GM12878 (cell line): Measurements from ENCODE around the gene POFUT2. TPM values are rescaled to one million over a fixed set of nuclear protein-coding genes. Genes with fewer than 3 reads are reported as not detected.

Experiments
- ATAC-seq: fragments of 200-7000 bp; cut with Tn5 transposase; 3 replicates; pipeline ENCODE4 v1.9.1; 2020; ENCODE audit warnings: mild to moderate bottlenecking, moderate library complexity
- BruUV-seq: library from RNA; stranded (reverse); fragments of 400-500 nt; replicated peaks from 2 replicates; lab custom pipeline; 2021; lab: Mats Ljungman, UMichigan
- CTCF ChIA-PET: fragments of 300-600 bp; sonication (Branson Sonifier 250); formaldehyde crosslinking; extraction: SDS; loops from one replicate; lab custom pipeline; 2021; ENCODE audit warnings: inconsistent platforms; lab: Yijun Ruan, JAX
- POLR2A ChIA-PET: fragments of 350-600 bp; formaldehyde crosslinking; extraction: SDS; loops from one replicate; lab custom pipeline; 2021; ENCODE audit warnings: inconsistent platforms; lab: Charles Lee
- RAD21 ChIA-PET: fragments of 300-600 bp; sonication (Branson Sonifier 250); formaldehyde crosslinking; loops from one replicate; lab custom pipeline; 2023; ENCODE audit warnings: antibody characterized with exemption; ENCODE audit not compliant: unreplicated experiment; lab: Charles Lee
- SMC1A ChIA-PET: fragments of 300-600 bp; sonication (Branson Sonifier 250); formaldehyde crosslinking; loops from one replicate; lab custom pipeline; 2023; ENCODE audit not compliant: unreplicated experiment, uncharacterized antibody; lab: Charles Lee
- DNase-seq: peaks from one replicate; pipeline ENCODE4 v3.0.0-alpha.2; 2011; ENCODE audit warnings: low read depth, low spot score
- FAIRE-seq: peaks from 3 replicates; lab custom pipeline; 2011; peaks lifted over from hg19 to GRCh38; lab: Jason Lieb, UNC
- H2AFZ ChIP-seq: 2 replicates; pipeline ENCODE4 v1.6.0; 2011; ENCODE audit warnings: low read depth, low read length, control low read depth; ENCODE audit not compliant: control insufficient read depth
- H3K27ac ChIP-seq: 2 replicates; pipeline ENCODE4 v1.5.1; 2011; ENCODE audit warnings: control low read depth; ENCODE audit not compliant: control insufficient read depth, insufficient read depth
- H3K27me3 ChIP-seq, 2 experiments: replicated peaks in 1 of 2; 2 replicates each; pipeline versions ENCODE4 v1.6.0 to v1.6.1; 2011; ENCODE audit warnings: low read length in 1 of 2; ENCODE audit not compliant: control insufficient read depth in 2 of 2, insufficient read depth in 2 of 2
- H3K36me3 ChIP-seq, 2 experiments: 2 replicates each; pipeline ENCODE4 v1.5.1; 2011; ENCODE audit warnings: low read length in 1 of 2; ENCODE audit not compliant: control insufficient read depth in 2 of 2, insufficient read depth in 2 of 2
- H3K4me1 ChIP-seq: 2 replicates; pipeline ENCODE4 v1.6.1; 2011; ENCODE audit warnings: mild to moderate bottlenecking, low read length, moderate library complexity, mixed read lengths; ENCODE audit not compliant: control insufficient read depth, insufficient read depth
- H3K4me2 ChIP-seq: 2 replicates; pipeline ENCODE4 v1.6.0; 2011; ENCODE audit warnings: control low read depth; ENCODE audit not compliant: control insufficient read depth, insufficient read depth
- H3K4me3 ChIP-seq: fragments of 200-600 bp; sonication (generic); 2 replicates; pipeline ENCODE4 v1.5.1; 2016
- H3K79me2 ChIP-seq: 2 replicates; pipeline ENCODE4 v1.6.0; 2011; ENCODE audit warnings: low read length; ENCODE audit not compliant: control insufficient read depth, insufficient read depth
- H3K9ac ChIP-seq: 2 replicates; pipeline ENCODE4 v1.8.0; 2011; ENCODE audit warnings: low read length, control low read depth, mixed read lengths; ENCODE audit not compliant: control insufficient read depth, insufficient read depth
- H3K9me3 ChIP-seq: replicated peaks from 3 replicates; pipeline ENCODE4 v1.5.1; 2011; ENCODE audit warnings: mild to moderate bottlenecking, low read length; ENCODE audit not compliant: control insufficient read depth, insufficient read depth
- H4K20me1 ChIP-seq: 2 replicates; pipeline ENCODE4 v1.6.0; 2011; ENCODE audit not compliant: control insufficient read depth, insufficient read depth
- BHLHE40 ChIP-seq, 2 experiments: fragments of 450-650 bp in 1 of 2; IDR thresholded peaks; 2 replicates each; pipeline ENCODE4 v1.6.1; 2011 to 2017; ENCODE audit warnings: low read depth in 2 of 2, borderline replicate concordance in 1 of 2, improper control_type of control experiment in 1 of 2, low read length in 1 of 2, mild to moderate bottlenecking in 1 of 2
- CBFB ChIP-seq: IDR thresholded peaks from 2 replicates; pipeline ENCODE4 v1.6.1; 2016; ENCODE audit warnings: antibody characterized with exemption, low read depth
- CHD2 ChIP-seq: IDR thresholded peaks from 2 replicates; pipeline ENCODE4 v1.6.1; 2011; ENCODE audit warnings: low read depth, low read length, improper control_type of control experiment, borderline replicate concordance
- ETV6 ChIP-seq, 2 experiments: fragments of 450-650 bp in 1 of 2; IDR thresholded peaks in 1 of 2; conservative IDR thresholded peaks in 1 of 2; 2 replicates each; pipeline ENCODE4 v1.6.1; 2014; ENCODE audit warnings: antibody characterized with exemption in 1 of 2, borderline replicate concordance in 1 of 2, low read depth in 1 of 2, mild to moderate bottlenecking in 1 of 2, moderate library complexity in 1 of 2
- GABPA ChIP-seq: IDR thresholded peaks from 2 replicates; pipeline ENCODE4 v1.6.1; 2014; ENCODE audit warnings: antibody characterized with exemption, low read depth, mild to moderate bottlenecking, inconsistent platforms
- IKZF2 ChIP-seq, 2 experiments: fragments of 450-650 bp; IDR thresholded peaks; 2 replicates each; pipeline ENCODE4 v1.6.1; 2017; ENCODE audit warnings: mild to moderate bottlenecking in 2 of 2, moderate library complexity in 2 of 2
- MTA3 ChIP-seq: IDR thresholded peaks from 2 replicates; pipeline ENCODE4 v1.6.1; 2012; ENCODE audit warnings: low read length, inconsistent platforms, borderline replicate concordance
- NFIC ChIP-seq: IDR thresholded peaks from 2 replicates; pipeline ENCODE4 v1.6.1; 2012; ENCODE audit warnings: low read depth, mild to moderate bottlenecking, inconsistent platforms, low read length, moderate library complexity
- RCOR1 ChIP-seq: conservative IDR thresholded peaks from 2 replicates; pipeline ENCODE4 v1.6.1; 2012; ENCODE audit warnings: low read depth, low read length, improper control_type of control experiment
- SIX5 ChIP-seq: IDR thresholded peaks from 2 replicates; pipeline ENCODE4 v1.6.1; 2011; ENCODE audit warnings: mild to moderate bottlenecking, low read depth, low read length, moderate library complexity; ENCODE audit not compliant: severe bottlenecking
- SRF ChIP-seq, 2 experiments: IDR thresholded peaks; 2 replicates each; pipeline ENCODE4 v1.6.1; 2011; ENCODE audit warnings: low read depth in 2 of 2, low read length in 2 of 2, mild to moderate bottlenecking in 1 of 2, moderate library complexity in 1 of 2
- YBX1 ChIP-seq: fragments of 450-650 bp; IDR thresholded peaks from 2 replicates; pipeline ENCODE4 v1.6.1; 2016; ENCODE audit warnings: antibody characterized with exemption
- ZSCAN29 ChIP-seq: fragments of 450-650 bp; IDR thresholded peaks from 2 replicates; pipeline ENCODE4 v1.6.1; 2017; ENCODE audit warnings: mild to moderate bottlenecking, moderate library complexity
- WGBS: methylation state at CpG from one replicate; pipeline ENCODE4 v1.1.6; 2016; ENCODE audit warnings: low lambda C conversion rate; ENCODE audit not compliant: insufficient replicate concordance, insufficient coverage; ENCODE audit errors: missing lambda C conversion rate; 5-methylcytosine and 5-hydroxymethylcytosine counted together
- in situ Hi-C: fragments of 300-500 bp; cut with MboI; formaldehyde crosslinking; loops from 9 replicates; pipeline ENCODE4 v1.14.3; 2018; ENCODE audit warnings: mixed read lengths
- intact Hi-C: fragments of 100-400 bp; cut with micrococcal nuclease; formaldehyde crosslinking; loops from one replicate; pipeline ENCODE4 v1.14.2; 2022; ENCODE audit not compliant: unreplicated experiment
- polyA plus RNA-seq, 11 experiments: library from polyadenylated mRNA; depleted of rRNA in 4 of 11; unstranded in 6 of 11; stranded (reverse) in 5 of 11; fragments of >200 nt; fragmentation: Nextera tagmentation in 4 of 11; fragmentation: Illumina TruSeq in 1 of 11; extraction: Ambion mirVana in 4 of 11; extraction: Trizol in 1 of 11; gene quantifications; 1 replicate in 1 of 11; 2 replicates in 10 of 11; pipeline versions ENCODE4 v1.2.1 to v1.2.3, GENCODE V29; 2011 to 2016; ENCODE audit warnings: inconsistent platforms in 2 of 11, missing spikeins in 2 of 11, low read depth in 1 of 11
- total RNA-seq, 4 experiments: library from RNA; depleted of rRNA in 3 of 4; stranded (reverse); fragments of >200 nt in 3 of 4; fragmentation: Illumina TruSeq in 1 of 4; extraction: Trizol in 1 of 4; gene quantifications; 2 replicates each; pipeline versions ENCODE4 v1.2.1 to v1.2.3, GENCODE V29; 2013 to 2021
- TF ChIP-seq, protein P1 (sequence below): fragments of 450-650 bp; formaldehyde crosslinking; IDR thresholded peaks from 2 replicates; pipeline ENCODE4 v1.4.0; 2022; ENCODE audit warnings: mild to moderate bottlenecking, moderate library complexity
- TF ChIP-seq, protein P2 (sequence below): fragments of 450-650 bp; IDR thresholded peaks from 2 replicates; pipeline ENCODE4 v1.6.1; 2018; ENCODE audit warnings: mild to moderate bottlenecking, low read depth, moderate library complexity; ENCODE audit not compliant: partially characterized antibody
- TF ChIP-seq, protein P3 (sequence below), 3 experiments: IDR thresholded peaks in 2 of 3; conservative IDR thresholded peaks in 1 of 3; 2 replicates each; pipeline ENCODE4 v1.5.1; 2011; ENCODE audit warnings: low read depth in 3 of 3, low read length in 3 of 3, mild to moderate bottlenecking in 3 of 3, control low read depth in 2 of 3, moderate library complexity in 2 of 3, inconsistent platforms in 1 of 3, mixed read lengths in 1 of 3; ENCODE audit not compliant: control insufficient read depth in 2 of 3, insufficient read depth in 1 of 3; ENCODE audit errors: extremely low read depth in 1 of 3

Gene POFUT2
- total and polyA plus RNA-seq, 10 of the 15 experiments (the other 5 are each of a cell fraction or from before 2014, with no cell fraction given): 1.2 to 15.1 (median 6.8) TPM

GRCh38 chr21:45313015-45313414 lies 25.3 kb upstream of the POFUT2 start:
- no peak overlapping the region for H3K27ac ChIP-seq
- WGBS: 65% methylated on average over 14 of the region's 14 CpGs
- POLR2A ChIA-PET: no interaction called here
- H3K9me3 ChIP-seq: no peaks in the 10 kb centered on the region
- ATAC-seq (no peak), FAIRE-seq (no peak), DNase-seq (no peak)
- H3K4me1 ChIP-seq: no peaks in the 10 kb centered on the region
- in situ Hi-C loops (no loop called here), intact Hi-C loops (no loop called here)
- SMC1A ChIA-PET: no interaction called here
- no peak overlapping the region for H3K4me3 ChIP-seq
- CTCF ChIA-PET: no interaction called here
- H2AFZ ChIP-seq: no peak overlapping the region
- H3K27me3 ChIP-seq: peaks cover 0 to 1% of the 10 kb centered on the region in 2 experiments; a peak in 1 of 4 replicates
- BruUV-seq: no TSS peak
- H3K79me2 ChIP-seq: no peaks in the 10 kb centered on the region
- H3K9ac ChIP-seq: no peak overlapping the region
- H4K20me1 ChIP-seq: no peaks in the 10 kb centered on the region
- H3K36me3 ChIP-seq: no peaks in the 10 kb centered on the region
- H3K4me2 ChIP-seq: no peak overlapping the region
- RAD21 ChIA-PET: no interaction called here
- TF ChIP-seq RCOR1 (no peak), ETV6 (conservative IDR thresholded peaks at IDR 0.05 in 1 of 2, IDR thresholded peaks at IDR 0.05 in 1 of 2; ENCODE audit: borderline replicate concordance in 1 of 2, low read depth in 1 of 2) (no peak), ZSCAN29 (no peak), IKZF2 (IDR thresholded peaks at IDR 0.05) (no peak), CBFB (no peak), SIX5 (no peak), CHD2 (no peak), BHLHE40 (IDR thresholded peaks at IDR 0.05; ENCODE audit: borderline replicate concordance in 1 of 2, low read depth in 2 of 2, low read length in 1 of 2) (no peak), NFIC (no peak), YBX1 (no peak), GABPA (no peak), SRF (IDR thresholded peaks at IDR 0.05; ENCODE audit: low read depth in 2 of 2, low read length in 2 of 2) (no peak), MTA3 (no peak)
- TF ChIP-seq, protein P1, sequence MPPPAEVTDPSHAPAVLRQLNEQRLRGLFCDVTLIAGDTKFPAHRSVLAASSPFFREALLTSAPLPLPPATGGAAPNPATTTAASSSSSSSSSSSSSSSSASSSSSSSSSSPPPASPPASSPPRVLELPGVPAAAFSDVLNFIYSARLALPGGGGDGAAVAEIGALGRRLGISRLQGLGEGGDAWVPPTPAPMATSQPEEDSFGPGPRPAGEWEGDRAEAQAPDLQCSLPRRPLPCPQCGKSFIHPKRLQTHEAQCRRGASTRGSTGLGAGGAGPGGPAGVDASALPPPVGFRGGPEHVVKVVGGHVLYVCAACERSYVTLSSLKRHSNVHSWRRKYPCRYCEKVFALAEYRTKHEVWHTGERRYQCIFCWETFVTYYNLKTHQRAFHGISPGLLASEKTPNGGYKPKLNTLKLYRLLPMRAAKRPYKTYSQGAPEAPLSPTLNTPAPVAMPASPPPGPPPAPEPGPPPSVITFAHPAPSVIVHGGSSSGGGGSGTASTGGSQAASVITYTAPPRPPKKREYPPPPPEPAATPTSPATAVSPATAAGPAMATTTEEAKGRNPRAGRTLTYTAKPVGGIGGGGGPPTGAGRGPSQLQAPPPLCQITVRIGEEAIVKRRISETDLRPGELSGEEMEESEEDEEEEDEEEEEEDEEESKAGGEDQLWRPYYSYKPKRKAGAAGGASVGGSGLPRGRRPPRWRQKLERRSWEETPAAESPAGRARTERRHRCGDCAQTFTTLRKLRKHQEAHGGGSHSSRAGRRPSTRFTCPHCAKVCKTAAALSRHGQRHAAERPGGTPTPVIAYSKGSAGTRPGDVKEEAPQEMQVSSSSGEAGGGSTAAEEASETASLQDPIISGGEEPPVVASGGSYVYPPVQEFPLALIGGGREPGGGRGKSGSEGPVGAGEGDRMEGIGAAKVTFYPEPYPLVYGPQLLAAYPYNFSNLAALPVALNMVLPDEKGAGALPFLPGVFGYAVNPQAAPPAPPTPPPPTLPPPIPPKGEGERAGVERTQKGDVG: no peak
- TF ChIP-seq, protein P2, sequence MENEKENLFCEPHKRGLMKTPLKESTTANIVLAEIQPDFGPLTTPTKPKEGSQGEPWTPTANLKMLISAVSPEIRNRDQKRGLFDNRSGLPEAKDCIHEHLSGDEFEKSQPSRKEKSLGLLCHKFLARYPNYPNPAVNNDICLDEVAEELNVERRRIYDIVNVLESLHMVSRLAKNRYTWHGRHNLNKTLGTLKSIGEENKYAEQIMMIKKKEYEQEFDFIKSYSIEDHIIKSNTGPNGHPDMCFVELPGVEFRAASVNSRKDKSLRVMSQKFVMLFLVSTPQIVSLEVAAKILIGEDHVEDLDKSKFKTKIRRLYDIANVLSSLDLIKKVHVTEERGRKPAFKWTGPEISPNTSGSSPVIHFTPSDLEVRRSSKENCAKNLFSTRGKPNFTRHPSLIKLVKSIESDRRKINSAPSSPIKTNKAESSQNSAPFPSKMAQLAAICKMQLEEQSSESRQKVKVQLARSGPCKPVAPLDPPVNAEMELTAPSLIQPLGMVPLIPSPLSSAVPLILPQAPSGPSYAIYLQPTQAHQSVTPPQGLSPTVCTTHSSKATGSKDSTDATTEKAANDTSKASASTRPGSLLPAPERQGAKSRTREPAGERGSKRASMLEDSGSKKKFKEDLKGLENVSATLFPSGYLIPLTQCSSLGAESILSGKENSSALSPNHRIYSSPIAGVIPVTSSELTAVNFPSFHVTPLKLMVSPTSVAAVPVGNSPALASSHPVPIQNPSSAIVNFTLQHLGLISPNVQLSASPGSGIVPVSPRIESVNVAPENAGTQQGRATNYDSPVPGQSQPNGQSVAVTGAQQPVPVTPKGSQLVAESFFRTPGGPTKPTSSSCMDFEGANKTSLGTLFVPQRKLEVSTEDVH: no peak
- TF ChIP-seq, protein P3, sequence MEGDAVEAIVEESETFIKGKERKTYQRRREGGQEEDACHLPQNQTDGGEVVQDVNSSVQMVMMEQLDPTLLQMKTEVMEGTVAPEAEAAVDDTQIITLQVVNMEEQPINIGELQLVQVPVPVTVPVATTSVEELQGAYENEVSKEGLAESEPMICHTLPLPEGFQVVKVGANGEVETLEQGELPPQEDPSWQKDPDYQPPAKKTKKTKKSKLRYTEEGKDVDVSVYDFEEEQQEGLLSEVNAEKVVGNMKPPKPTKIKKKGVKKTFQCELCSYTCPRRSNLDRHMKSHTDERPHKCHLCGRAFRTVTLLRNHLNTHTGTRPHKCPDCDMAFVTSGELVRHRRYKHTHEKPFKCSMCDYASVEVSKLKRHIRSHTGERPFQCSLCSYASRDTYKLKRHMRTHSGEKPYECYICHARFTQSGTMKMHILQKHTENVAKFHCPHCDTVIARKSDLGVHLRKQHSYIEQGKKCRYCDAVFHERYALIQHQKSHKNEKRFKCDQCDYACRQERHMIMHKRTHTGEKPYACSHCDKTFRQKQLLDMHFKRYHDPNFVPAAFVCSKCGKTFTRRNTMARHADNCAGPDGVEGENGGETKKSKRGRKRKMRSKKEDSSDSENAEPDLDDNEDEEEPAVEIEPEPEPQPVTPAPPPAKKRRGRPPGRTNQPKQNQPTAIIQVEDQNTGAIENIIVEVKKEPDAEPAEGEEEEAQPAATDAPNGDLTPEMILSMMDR (IDR thresholded peaks at IDR 0.05 in 2 of 3, conservative IDR thresholded peaks at IDR 0.05 in 1 of 3; ENCODE audit: control insufficient read depth in 2 of 3, extremely low read depth in 1 of 3, insufficient read depth in 1 of 3, low read depth in 3 of 3, low read length in 3 of 3): no peak
